Activated naive CD8-positive, alpha-beta T cell treated with anti-CD3 and anti-CD28 coated beads, Interleukin-2, amount 10 ng/mL, durations not matched to agents 7 days and 5 days (primary cell): ENCODE results near the gene TSNAX. TPM values are rescaled to one million over a fixed set of nuclear protein-coding genes. Genes with fewer than 3 reads are reported as not detected.
"Not testable (repeated sequence)": the region's sequence is repeated elsewhere in the genome, so short reads cannot be mapped to it uniquely, and the experiment has no call there.

ENCODE experiments used
- ATAC-seq: fragments of 150-1000 bp; cut with Tn5 transposase; one replicate; pipeline ENCODE4 v1.10.0; 2021; ENCODE audit warnings: low read depth, moderate library complexity
- POLR2A ChIA-PET: fragments of 350-600 bp; sonication (Branson Sonifier 250); formaldehyde crosslinking; loops from one replicate; lab custom pipeline; 2021; ENCODE audit warnings: antibody characterized with exemption; lab: Charles Lee
- DNase-seq: peaks from one replicate; pipeline ENCODE4 v3.0.0; 2021
- H3K27ac Mint-ChIP-seq: one replicate; pipeline ENCODE4 v1.8.0; 2022; ENCODE audit warnings: mild to moderate bottlenecking, mixed read lengths
- H3K27me3 Mint-ChIP-seq: one replicate; pipeline ENCODE4 v1.8.0; 2022; ENCODE audit warnings: mild to moderate bottlenecking, moderate library complexity, mixed read lengths
- H3K36me3 Mint-ChIP-seq: one replicate; pipeline ENCODE4 v1.8.0; 2021; ENCODE audit warnings: mild to moderate bottlenecking, mixed read lengths
- H3K4me1 Mint-ChIP-seq: one replicate; pipeline ENCODE4 v1.8.0; 2021; ENCODE audit warnings: mixed read lengths
- H3K4me3 Mint-ChIP-seq: one replicate; pipeline ENCODE4 v1.8.0; 2022; ENCODE audit warnings: mild to moderate bottlenecking, moderate library complexity, mixed read lengths
- H3K9me3 Mint-ChIP-seq: one replicate; pipeline ENCODE4 v1.8.0; 2021; ENCODE audit warnings: mixed read lengths
- total RNA-seq, 2 experiments: library from RNA; stranded (reverse); gene quantifications; one replicate each; pipeline ENCODE4 v1.2.3, GENCODE V29; 2021

Gene TSNAX
- total RNA-seq, 2 experiments from 2014 or later: 37.7 to 45.7 TPM

DNA sequence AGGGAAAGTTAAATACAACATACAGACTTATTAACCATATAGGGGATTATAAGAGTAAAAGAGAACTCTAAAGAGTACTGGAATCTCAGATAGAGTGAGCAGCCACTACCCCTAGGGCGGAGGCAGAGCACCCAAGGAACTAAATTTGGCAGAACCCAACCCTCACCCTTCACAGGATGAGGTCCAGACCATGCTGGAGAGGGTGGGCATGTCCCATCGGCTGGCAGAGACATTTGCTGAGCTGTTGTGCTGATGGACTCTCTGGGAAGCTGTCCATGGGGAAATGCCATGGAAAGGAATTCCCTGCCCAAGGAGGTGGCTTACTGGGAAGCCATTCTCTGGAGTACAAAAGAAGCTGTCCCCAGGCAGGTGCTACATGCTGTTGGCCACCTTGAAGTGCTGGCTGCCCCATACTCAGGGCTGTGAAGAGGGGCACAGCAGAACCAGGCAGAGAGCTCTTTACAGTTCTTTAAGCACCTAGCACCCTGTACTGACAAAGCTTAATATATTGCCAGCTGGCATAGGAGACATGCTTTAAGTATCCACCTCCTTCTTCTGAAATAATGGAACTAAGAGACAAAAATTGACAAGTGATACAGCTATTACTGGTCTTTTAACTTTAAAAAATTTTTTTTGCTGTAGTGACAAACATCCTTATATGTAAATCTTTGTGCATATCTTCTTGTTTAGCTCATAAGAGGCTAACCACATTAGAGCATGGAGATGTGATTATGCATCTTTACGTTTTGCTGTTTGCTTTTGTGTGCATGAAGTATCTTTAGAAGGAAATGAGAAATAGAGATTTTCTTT is 29.6 kb downstream of the TSNAX start:
- no peak for ATAC-seq
- H3K36me3 Mint-ChIP-seq: peaks cover 28% of the 10 kb centered on the region

DNA sequence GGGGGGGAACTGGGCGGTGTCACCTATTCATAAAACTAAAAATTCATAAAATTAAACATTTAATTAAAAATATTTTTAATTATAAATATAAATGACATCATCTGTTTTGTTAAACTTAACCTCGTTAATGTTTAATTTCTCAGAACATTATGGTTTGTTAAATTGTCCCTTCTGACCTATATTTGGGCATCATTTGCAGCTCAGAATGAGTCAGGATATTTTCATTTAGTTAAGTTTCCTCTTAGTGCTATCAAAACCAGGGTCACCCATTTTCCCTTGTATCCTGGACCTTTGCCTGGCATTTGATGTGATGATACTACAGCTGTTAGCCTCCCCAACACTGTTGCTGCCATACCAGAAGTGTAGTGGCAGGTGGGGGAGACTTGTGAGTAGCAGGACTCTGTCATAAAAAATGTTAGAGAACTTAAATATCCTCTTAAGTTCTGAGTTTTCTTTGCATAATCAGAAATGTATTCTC is 30.3 kb downstream of the TSNAX start:
- no peak for DNase-seq
- Mint-ChIP-seq H3K9me3 (no peaks in the 10 kb centered on the region), H3K4me3 (no peak overlapping the region), H3K27ac (no peak overlapping the region), H3K36me3 (peaks cover 30% of the 10 kb centered on the region), H3K4me1 (peaks cover 18% of the 10 kb centered on the region), H3K27me3 (no peaks in the 10 kb centered on the region)
- POLR2A ChIA-PET: no interaction called here
- no peak for ATAC-seq

More for the DNA sequence above, 29.6 kb downstream of the TSNAX start:
- Mint-ChIP-seq H3K4me3 (no peak overlapping the region), H3K27me3 (no peaks in the 10 kb centered on the region), H3K4me1 (peaks cover 18% of the 10 kb centered on the region), H3K9me3 (no peaks in the 10 kb centered on the region), H3K27ac (no peak overlapping the region)
- no peak for DNase-seq
- POLR2A ChIA-PET: no interaction called here

DNA sequence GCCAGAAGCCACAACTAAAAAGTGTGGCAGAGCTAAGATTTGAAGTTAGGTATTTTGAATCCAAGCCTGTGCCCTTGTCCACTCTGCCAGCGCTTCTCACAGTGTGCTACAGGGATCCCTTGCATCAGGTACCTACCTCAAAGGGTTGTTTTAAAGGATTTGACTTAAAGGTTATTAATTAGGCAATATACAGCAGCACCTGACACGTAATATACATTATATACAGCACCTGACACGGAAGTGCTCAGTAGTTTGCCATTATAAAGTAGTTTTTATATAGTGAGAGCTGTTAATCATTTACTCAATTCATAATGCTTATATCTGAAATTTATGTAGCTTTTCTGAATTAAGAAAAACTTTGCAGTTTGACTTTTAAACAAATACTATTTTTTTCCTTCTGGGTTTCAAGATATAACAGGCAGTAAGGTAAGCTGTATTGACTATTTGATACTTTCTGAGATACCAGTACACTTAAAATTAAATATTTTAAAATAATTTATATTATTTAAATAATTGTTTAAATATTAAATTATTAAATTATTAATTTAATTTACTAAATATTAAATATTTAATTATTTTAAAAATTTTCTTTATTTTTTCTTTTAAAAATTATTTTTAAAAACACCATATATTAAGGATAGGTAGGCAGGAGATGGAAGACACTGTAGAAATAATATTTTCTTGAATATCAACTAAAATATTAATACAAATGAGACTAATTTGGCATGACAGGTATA is 33.3 kb downstream of the TSNAX start:
- H3K36me3 Mint-ChIP-seq: peaks cover 22% of the 10 kb centered on the region
- peaks cover 8% of the 10 kb centered on the region for H3K4me1 Mint-ChIP-seq
- POLR2A ChIA-PET: no interaction called here

DNA sequence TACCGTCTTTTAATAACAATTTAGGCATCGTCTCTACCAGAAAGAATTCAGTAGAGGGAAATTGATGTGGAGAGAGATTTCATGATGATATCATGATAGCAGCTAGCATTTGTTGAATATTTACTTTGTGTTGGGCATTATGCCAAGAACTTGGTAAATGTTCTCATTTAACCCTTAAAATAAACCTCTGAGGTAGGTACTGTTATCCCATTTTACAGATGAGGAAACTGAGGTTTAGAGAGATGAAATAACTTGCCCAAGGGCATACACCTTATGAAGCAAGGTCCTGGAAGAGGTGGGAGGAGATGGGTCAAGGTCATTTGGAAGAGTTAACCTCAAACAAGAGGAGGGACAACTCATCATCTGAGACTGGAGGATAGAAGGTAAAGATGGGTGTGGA is 34.8 kb downstream of the TSNAX start:
- peaks cover 2% of the 10 kb centered on the region for H3K4me1 Mint-ChIP-seq
- H3K9me3 Mint-ChIP-seq: no peaks in the 10 kb centered on the region
- ATAC-seq: no peak
- peaks cover 28% of the 10 kb centered on the region for H3K36me3 Mint-ChIP-seq
- POLR2A ChIA-PET: no interaction called here
- no peak for DNase-seq
- H3K27ac Mint-ChIP-seq: no peak overlapping the region
- H3K4me3 Mint-ChIP-seq: no peak overlapping the region
- no peaks in the 10 kb centered on the region for H3K27me3 Mint-ChIP-seq

More for the DNA sequence above, 33.3 kb downstream of the TSNAX start:
- Mint-ChIP-seq H3K4me3 (no peak overlapping the region), H3K9me3 (no peaks in the 10 kb centered on the region), H3K27me3 (no peaks in the 10 kb centered on the region), H3K27ac (no peak overlapping the region)
- DNase-seq (no peak), ATAC-seq (no peak)

DNA sequence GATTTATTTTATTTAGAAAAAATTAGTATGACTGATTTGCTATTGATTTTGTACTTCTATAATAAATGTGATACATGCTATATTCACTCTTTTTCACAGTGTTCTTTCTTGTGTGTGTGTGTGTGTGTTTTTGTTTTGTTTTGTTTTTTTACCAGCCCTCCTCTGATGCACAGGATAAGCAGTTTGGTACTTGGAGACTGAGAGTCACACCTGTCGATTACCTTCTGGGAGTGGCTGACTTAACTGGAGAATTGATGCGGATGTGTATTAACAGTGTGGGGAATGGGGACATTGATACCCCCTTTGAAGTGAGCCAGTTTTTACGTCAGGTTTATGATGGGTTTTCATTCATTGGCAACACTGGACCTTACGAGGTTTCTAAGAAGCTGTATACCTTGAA is 35.9 kb downstream of the TSNAX start:
- no peaks in the 10 kb centered on the region for H3K27me3 Mint-ChIP-seq
- POLR2A ChIA-PET: no interaction called here
- no peak overlapping the region for H3K27ac Mint-ChIP-seq
- no peaks in the 10 kb centered on the region for H3K4me1 Mint-ChIP-seq
- no peak overlapping the region for H3K4me3 Mint-ChIP-seq
- DNase-seq: no peak
- peaks cover 30% of the 10 kb centered on the region for H3K36me3 Mint-ChIP-seq
- ATAC-seq: no peak
- H3K9me3 Mint-ChIP-seq: no peaks in the 10 kb centered on the region

DNA sequence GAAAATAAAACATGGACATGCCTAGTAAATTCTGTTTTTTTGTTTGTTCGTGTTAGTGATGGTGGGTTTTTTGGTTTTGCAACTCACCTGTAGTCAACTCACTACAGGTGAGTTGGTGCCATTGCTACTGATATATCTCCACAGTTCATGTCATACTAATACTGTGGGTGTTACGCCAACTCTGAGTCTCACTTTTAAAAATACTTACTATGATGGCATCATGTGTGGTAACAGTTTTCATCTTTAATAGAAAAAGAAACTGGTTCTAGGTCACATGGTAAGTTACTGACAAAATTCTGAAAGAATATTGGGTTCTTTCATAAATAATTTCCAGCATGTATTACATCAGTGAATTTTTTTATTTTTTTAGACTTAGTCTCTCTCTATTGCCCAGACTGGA is 38.0 kb downstream of the TSNAX start:
- H3K27me3 Mint-ChIP-seq: no peaks in the 10 kb centered on the region
- DNase-seq (no peak), ATAC-seq (no peak)
- H3K4me1 Mint-ChIP-seq: no peaks in the 10 kb centered on the region
- no peak overlapping the region for H3K4me3 Mint-ChIP-seq
- no peak overlapping the region for H3K27ac Mint-ChIP-seq
- no peaks in the 10 kb centered on the region for H3K9me3 Mint-ChIP-seq
- POLR2A ChIA-PET: no interaction called here
- peaks cover 33% of the 10 kb centered on the region for H3K36me3 Mint-ChIP-seq

DNA sequence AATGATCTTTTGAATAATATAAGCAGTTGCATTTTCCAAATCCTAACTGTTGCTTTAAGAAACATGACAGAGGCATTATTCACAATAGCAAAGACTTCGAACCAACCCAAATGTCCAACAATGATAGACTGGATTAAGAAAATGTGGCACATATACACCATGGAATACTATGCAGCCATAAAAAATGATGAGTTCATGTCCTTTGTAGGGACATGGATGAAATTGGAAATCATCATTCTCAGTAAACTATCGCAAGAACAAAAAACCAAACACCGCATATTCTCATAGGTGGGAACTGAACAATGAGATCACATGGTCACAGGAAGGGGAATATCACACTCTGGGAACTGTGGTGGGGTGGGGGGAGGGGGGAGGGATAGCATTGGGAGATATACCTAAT is 41.8 kb downstream of the TSNAX start:
- H3K4me1 Mint-ChIP-seq, H3K27ac Mint-ChIP-seq, DNase-seq, H3K9me3 Mint-ChIP-seq, H3K27me3 Mint-ChIP-seq, H3K4me3 Mint-ChIP-seq, POLR2A ChIA-PET, ATAC-seq: not testable (repeated sequence)
- H3K36me3 Mint-ChIP-seq: peaks cover 21% of the 10 kb centered on the region

DNA sequence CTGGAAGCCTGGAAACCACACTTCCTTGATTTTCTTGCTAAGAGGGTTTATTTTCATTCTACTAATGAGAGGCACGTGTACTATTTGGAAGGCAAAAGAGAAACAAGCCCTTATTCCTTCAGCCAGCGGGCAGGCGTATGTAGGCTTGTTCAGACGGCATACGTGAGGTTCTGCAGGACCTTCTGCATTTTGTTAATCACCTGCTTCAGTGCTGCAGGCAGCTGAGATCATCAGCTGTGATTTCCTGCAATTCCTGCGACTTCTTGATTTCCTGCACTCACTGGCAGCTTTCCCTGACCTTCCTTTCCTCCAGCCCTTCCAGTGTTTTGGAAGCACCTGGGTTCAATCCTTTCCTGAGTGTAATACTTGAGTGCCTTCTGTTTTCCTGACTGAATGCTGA is 43.4 kb downstream of the TSNAX start:
- no peak overlapping the region for H3K4me3 Mint-ChIP-seq
- H3K36me3 Mint-ChIP-seq: peaks cover 15% of the 10 kb centered on the region
- H3K27ac Mint-ChIP-seq: no peak overlapping the region
- no peaks in the 10 kb centered on the region for H3K27me3 Mint-ChIP-seq
- DNase-seq (no peak), ATAC-seq (no peak)
- H3K4me1 Mint-ChIP-seq: no peaks in the 10 kb centered on the region
- no peaks in the 10 kb centered on the region for H3K9me3 Mint-ChIP-seq
- POLR2A ChIA-PET: no interaction called here

DNA sequence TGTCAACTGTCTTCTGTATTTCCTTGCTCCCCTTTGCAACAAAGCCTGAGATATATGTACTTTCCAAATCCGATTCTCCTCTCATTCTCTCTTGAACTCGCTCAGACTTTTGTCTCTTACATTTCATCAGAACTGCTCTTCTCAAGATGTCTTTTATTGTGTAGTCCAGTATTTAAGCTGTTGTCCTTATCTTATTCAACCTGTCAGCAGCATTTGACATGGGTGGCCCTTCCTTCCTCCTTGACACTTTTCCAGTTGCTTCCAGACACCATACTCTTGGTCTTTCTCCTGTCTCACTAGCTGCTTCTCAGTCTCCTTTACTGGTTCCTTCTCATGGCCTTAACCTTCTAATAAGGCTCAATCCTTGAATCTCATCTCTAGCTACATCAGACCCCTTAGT is 47.0 kb downstream of the TSNAX start:
- H3K27ac Mint-ChIP-seq: no peak overlapping the region
- H3K27me3 Mint-ChIP-seq: peaks cover 3% of the 10 kb centered on the region
- no peak overlapping the region for H3K4me3 Mint-ChIP-seq
- POLR2A ChIA-PET: no interaction called here
- no peak for DNase-seq
- H3K9me3 Mint-ChIP-seq: no peaks in the 10 kb centered on the region
- H3K36me3 Mint-ChIP-seq: no peaks in the 10 kb centered on the region
- ATAC-seq: no peak
- H3K4me1 Mint-ChIP-seq: no peaks in the 10 kb centered on the region

DNA sequence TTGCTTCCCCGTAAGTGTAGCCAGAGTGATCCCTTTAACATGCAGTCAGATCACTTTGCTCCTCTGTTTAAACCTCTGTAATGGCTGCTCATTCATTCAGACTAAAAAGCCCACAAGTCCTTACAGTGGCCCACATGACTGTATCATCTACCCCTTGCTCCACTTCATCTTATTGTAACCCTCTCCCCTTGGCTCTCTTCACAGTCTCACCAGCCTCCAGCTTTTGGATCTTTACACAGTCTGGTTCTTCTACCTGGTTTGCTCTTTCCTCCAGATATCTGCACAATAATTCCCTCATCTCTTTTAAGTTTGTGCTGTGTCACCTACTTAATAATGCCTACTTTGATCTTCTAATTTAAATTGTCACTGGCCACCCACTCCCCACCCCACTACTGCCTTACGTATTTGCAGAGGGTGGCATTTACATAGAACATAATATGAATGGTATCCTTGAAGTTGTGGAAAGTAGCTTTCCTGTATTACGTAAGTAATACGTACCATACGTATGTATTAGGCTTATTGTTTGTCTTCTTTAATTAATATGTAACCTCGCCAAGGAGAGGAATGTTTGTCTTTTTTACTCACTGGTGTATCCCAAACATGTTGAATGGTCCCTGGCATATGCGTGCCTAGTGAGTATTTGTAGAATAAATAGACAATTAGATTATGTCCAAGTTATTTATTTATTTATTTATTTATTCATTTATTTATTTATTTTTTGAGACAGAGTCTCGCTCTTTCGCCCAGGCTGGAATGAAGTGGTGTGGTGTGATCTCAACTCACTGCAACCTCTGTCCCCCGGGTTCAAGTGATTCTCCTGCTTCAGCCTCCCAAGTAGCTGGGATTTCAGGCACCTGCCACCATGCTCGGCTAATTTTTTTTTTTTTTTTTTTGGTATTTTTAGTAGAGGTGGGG is 48.6 kb downstream of the TSNAX start:
- Mint-ChIP-seq H3K4me1 (no peaks in the 10 kb centered on the region), H3K27ac (no peak overlapping the region), H3K36me3 (no peaks in the 10 kb centered on the region), H3K9me3 (no peaks in the 10 kb centered on the region), H3K4me3 (no peak overlapping the region), H3K27me3 (peaks cover 3% of the 10 kb centered on the region)
- POLR2A ChIA-PET: no interaction called here
- DNase-seq (no peak), ATAC-seq (no peak)

DNA sequence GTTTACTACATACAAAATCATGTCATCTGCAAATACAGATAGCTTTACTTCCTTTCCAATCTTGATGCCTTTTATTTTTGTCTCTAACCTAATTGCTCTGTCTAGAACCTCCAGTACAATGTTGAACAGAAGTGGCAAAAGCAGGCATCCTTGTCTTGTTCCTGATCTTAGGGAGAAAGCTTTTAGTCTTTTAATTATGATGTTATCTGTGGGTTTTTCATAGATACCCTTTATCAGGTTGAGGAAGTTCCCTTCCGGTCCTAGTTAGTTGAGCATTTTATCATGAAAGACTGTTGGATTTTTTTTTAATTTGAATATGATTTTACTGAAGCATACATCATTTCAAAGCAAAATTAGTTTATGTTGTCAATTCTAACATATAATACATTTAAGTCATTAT is 52.4 kb downstream of the TSNAX start:
- POLR2A ChIA-PET: no interaction called here
- ATAC-seq (no peak), DNase-seq (no peak)
- H3K36me3 Mint-ChIP-seq: no peaks in the 10 kb centered on the region
- peaks cover 3% of the 10 kb centered on the region for H3K27me3 Mint-ChIP-seq
- H3K4me3 Mint-ChIP-seq: no peak overlapping the region
- no peak overlapping the region for H3K27ac Mint-ChIP-seq
- H3K9me3 Mint-ChIP-seq: no peaks in the 10 kb centered on the region
- H3K4me1 Mint-ChIP-seq: peaks cover 2% of the 10 kb centered on the region

DNA sequence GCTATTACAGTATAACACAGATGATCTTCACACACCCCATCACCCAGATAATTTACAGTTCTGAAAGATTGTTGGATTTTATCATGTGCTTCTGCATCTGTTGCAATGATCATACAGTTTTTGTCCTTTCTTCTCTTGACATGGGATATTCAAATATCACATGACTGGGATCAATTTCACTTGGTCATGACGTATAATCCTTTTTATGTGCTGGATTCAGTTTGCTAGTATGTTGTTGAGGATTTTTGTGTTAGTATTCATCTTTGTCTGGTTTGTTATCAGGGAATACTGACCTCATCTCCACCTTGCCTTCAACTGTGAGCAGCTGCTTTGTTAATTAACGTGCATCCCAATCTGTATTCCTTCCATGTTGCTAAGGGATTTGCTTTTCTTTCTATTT is 53.4 kb downstream of the TSNAX start:
- no peak overlapping the region for H3K4me3 Mint-ChIP-seq
- H3K27ac Mint-ChIP-seq: no peak overlapping the region
- no peak for DNase-seq
- H3K36me3 Mint-ChIP-seq: no peaks in the 10 kb centered on the region
- H3K27me3 Mint-ChIP-seq: peaks cover 3% of the 10 kb centered on the region
- no peak for ATAC-seq
- peaks cover 2% of the 10 kb centered on the region for H3K4me1 Mint-ChIP-seq
- no peaks in the 10 kb centered on the region for H3K9me3 Mint-ChIP-seq
- POLR2A ChIA-PET: no interaction called here

DNA sequence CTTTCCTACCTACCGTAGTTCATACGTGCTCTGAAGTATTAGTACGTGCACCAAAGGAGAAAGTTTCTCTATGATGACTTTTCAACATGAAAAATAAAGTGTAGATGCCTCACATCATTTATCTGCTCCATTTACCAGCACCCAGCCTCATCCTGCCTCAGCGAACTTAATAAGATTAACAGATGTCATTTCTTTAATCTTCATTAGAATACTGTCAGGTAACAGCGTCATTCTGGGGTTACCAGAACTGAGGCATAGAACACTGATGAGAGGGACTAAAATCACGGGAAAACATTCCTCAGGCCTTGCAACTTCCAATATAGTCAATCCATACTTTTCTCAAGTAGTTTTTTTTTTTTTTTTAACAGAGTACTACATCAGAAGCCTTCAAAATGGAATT is 54.9 kb downstream of the TSNAX start:
- H3K4me1 Mint-ChIP-seq: peaks cover 2% of the 10 kb centered on the region
- H3K9me3 Mint-ChIP-seq: no peaks in the 10 kb centered on the region
- peaks cover 3% of the 10 kb centered on the region for H3K27me3 Mint-ChIP-seq
- POLR2A ChIA-PET: no interaction called here
- no peak overlapping the region for H3K27ac Mint-ChIP-seq
- DNase-seq (no peak), ATAC-seq (no peak)
- H3K36me3 Mint-ChIP-seq: no peaks in the 10 kb centered on the region
- H3K4me3 Mint-ChIP-seq: no peak overlapping the region
